Fibroblast of lung (primary cell): ENCODE measurements around the gene DUT. TPM values are rescaled to one million over a fixed set of nuclear protein-coding genes. Genes with fewer than 3 reads are reported as not detected.
A peak's percentile ranks its signal among the peaks of the same experiment; 100 is the strongest.

Experiments
- DNase-seq, 2 donors: peaks; one replicate each; pipeline versions ENCODE4 v3.0.0 to v3.0.0-alpha.2; 2010; ENCODE audit warnings: low read depth in 2 of 2
- H2AFZ ChIP-seq: 2 replicates; pipeline ENCODE4 v1.5.1; 2012; ENCODE audit warnings: low read length, control low read depth, inconsistent platforms
- H3K27ac ChIP-seq: 2 replicates; pipeline ENCODE4 v1.5.1; 2011; ENCODE audit warnings: low read length, control low read depth; ENCODE audit not compliant: insufficient read depth
- H3K27me3 ChIP-seq: 2 replicates; pipeline ENCODE4 v1.5.1; 2011; ENCODE audit warnings: mild to moderate bottlenecking, low read length; ENCODE audit not compliant: control insufficient read depth, insufficient read depth
- H3K36me3 ChIP-seq: 2 replicates; pipeline ENCODE4 v1.5.1; 2011; ENCODE audit warnings: low read length; ENCODE audit not compliant: control insufficient read depth, insufficient read depth
- H3K4me1 ChIP-seq: 2 replicates; pipeline ENCODE4 v1.5.1; 2011; ENCODE audit warnings: low read length; ENCODE audit not compliant: control insufficient read depth, insufficient read depth; ENCODE audit errors: extremely low read depth
- H3K4me2 ChIP-seq: 2 replicates; pipeline ENCODE4 v1.5.1; 2011; ENCODE audit warnings: low read length, control low read depth; ENCODE audit not compliant: insufficient read depth; ENCODE audit errors: extremely low read depth
- H3K4me3 ChIP-seq, 4 experiments: fragments of 200-600 bp in 1 of 4; sonication (generic) in 1 of 4; replicated peaks in 1 of 4; 2 replicates each; pipeline ENCODE4 v1.5.1; 2011 to 2016; ENCODE audit warnings: low read length in 4 of 4, low read depth in 3 of 4, mild to moderate bottlenecking in 3 of 4, control low read depth in 2 of 4, inconsistent platforms in 1 of 4, mixed read lengths in 1 of 4; ENCODE audit not compliant: insufficient read depth in 1 of 4; ENCODE audit errors: control extremely low read depth in 1 of 4
- H3K79me2 ChIP-seq: 2 replicates; pipeline ENCODE4 v1.5.1; 2012; ENCODE audit warnings: mild to moderate bottlenecking, low read length, inconsistent platforms; ENCODE audit not compliant: control insufficient read depth, insufficient read depth
- H3K9ac ChIP-seq: 2 replicates; pipeline ENCODE4 v1.5.1; 2011; ENCODE audit warnings: mild to moderate bottlenecking, low read length, control low read depth; ENCODE audit not compliant: insufficient read depth
- H3K9me3 ChIP-seq: 2 replicates; pipeline ENCODE4 v1.5.1; 2012; ENCODE audit warnings: low read depth, low read length; ENCODE audit not compliant: control insufficient read depth, insufficient read depth
- H4K20me1 ChIP-seq: 2 replicates; pipeline ENCODE4 v1.5.1; 2011; ENCODE audit warnings: low read length; ENCODE audit not compliant: control insufficient read depth, insufficient read depth; ENCODE audit errors: extremely low read depth
- CTCF ChIP-seq, 2 donors: IDR thresholded peaks in 1 of 2; conservative IDR thresholded peaks in 1 of 2; 1 replicate in 1 of 2; 2 replicates in 1 of 2; pipeline ENCODE4 v1.5.1; 2011 to 2012; ENCODE audit warnings: low read length in 2 of 2, control low read depth in 1 of 2, inconsistent platforms in 1 of 2, low read depth in 1 of 2, mild to moderate bottlenecking in 1 of 2
- EZH2 ChIP-seq: IDR thresholded peaks from 2 replicates; pipeline ENCODE4 v1.5.1; 2012; ENCODE audit warnings: low read length, control low read depth, mild to moderate bottlenecking; ENCODE audit errors: missing control alignments
- polyA minus RNA-seq: library from RNA; depleted of rRNA, polyadenylated mRNA; stranded (reverse); fragments of >200 nt; gene quantifications from 2 replicates; pipeline ENCODE4 v1.2.3, GENCODE V29; 2011; ENCODE audit warnings: low replicate concordance
- polyA plus RNA-seq, 2 donors: library from polyadenylated mRNA; depleted of rRNA in 1 of 2; stranded (reverse) in 1 of 2; unstranded in 1 of 2; fragments of >200 nt; gene quantifications; 2 replicates each; pipeline ENCODE4 v1.2.1, GENCODE V29; 2011 to 2012; ENCODE audit warnings: missing spikeins in 1 of 2
- total RNA-seq: library from RNA; depleted of rRNA; stranded (reverse); fragments of >200 nt; gene quantifications from 2 replicates; pipeline ENCODE4 v1.2.1, GENCODE V29; 2014

Gene DUT
- total RNA-seq = 41.6 and 47.6 TPM in 2 replicates
- polyA plus RNA-seq = 52.9 and 78.8 TPM in 2 replicates
- polyA plus RNA-seq (2012) = 68.1 and 110 TPM in 2 replicates
- 1.9 and 4.6 TPM in 2 replicates for polyA minus RNA-seq

DNA sequence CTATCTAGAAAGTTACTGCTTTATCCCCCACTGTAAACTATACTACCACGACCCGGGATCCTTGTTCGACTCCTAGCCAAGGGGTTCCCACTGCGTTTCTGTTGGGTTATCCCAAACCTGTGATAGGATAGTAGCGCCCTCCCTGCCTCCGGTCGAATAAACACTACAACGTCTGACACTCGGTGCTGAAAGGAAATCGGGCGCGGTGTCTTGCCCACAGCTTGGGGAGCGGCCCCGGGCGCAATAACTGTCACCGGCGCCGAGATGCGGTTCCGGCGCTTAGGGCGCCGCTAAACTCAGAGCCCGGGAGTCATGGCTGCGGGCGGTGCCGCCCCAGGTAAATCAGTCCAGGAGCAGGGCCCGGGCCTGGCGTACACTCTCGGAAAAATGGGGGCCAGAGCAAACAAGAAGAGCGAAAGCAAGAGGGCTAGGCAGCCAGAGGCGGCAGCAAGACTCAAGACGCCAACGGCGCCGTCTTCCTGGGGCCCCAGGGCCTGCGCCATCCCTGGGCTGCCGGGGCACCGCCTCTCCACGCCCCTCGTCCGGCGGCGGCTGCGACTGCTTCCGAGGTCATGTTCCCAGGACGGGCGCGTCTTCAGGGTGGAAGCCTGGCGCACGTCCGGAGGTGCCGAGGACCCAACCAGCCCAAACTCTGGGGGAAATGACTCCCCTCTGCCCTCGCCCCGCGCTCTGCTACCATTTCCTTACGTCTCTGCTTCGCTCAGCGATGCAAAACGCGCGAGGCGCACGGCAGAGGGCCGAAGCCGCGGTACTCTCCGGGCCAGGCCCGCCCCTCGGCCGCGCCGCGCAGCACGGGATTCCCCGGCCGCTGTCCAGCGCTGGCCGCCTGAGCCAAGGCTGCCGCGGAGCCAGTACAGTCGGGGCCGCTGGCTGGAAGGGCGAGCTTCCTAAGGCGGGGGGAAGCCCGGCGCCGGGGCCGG is at the start of gene DUT:
DUT (plus strand) TSS at position 575 of the 941 bp plus-strand sequence; CDS start at position 662, 87 bp downstream.
- DNase-seq = peak; percentile 81 to 85
- no peak for TF ChIP-seq EZH2
- TF ChIP-seq CTCF (conservative IDR thresholded peaks at IDR 0.05 in 1 of 2, IDR thresholded peaks at IDR 0.05 in 1 of 2; ENCODE audit: low read depth in 1 of 2, low read length in 2 of 2) = peak in 1 of 2 donors; percentile 6
- Histone ChIP-seq H3K4me1 (peaks cover 7% of the 10 kb centered on the region), H2AFZ (peak within 1 kb of the TSS; percentile 93), H3K9ac (peak within 1 kb of the TSS; percentile 95), H4K20me1 (no peaks in the 10 kb centered on the region), H3K4me3 (peak within 1 kb of the TSS; percentile 70 to 95 (median 84)), H3K4me2 (peak within 1 kb of the TSS; percentile 92), H3K36me3 (peaks cover 7% of the 10 kb centered on the region), H3K27me3 (no peaks in the 10 kb centered on the region), H3K79me2 (peaks cover 14% of the 10 kb centered on the region), H3K9me3 (no peaks in the 10 kb centered on the region), H3K27ac (peak within 1 kb of the TSS; percentile 95)

DNA sequence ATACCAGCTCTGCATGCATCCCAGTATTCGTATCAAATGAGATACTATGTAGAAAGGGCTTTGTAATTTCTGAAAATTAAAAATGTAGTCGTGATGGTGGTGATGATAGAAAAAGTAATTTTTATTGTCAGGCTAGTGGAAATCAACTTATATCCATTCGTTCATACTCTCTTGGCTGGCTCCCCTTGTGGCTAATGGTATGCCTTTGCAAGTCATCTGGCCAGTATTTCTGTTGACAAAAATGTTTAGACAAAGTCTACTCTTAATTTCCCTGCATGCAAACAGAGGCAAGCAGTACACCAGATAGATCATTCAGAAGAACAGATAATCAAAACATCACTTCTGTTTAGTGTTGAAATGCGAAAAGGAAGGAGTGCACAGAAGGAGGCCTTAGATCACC is 49.6 kb upstream of the DUT start:
- Histone ChIP-seq H3K9me3 (no peaks in the 10 kb centered on the region), H3K9ac (no peak overlapping the region), H3K4me2 (no peak overlapping the region), H3K27ac (no peak overlapping the region), H4K20me1 (no peaks in the 10 kb centered on the region), H3K4me1 (no peaks in the 10 kb centered on the region), H3K27me3 (no peaks in the 10 kb centered on the region), H3K79me2 (no peaks in the 10 kb centered on the region), H2AFZ (no peak overlapping the region), H3K36me3 (no peaks in the 10 kb centered on the region), H3K4me3 (no peak overlapping the region)
- DNase-seq = peak in 1 of 2 donors; percentile 49
- peak; percentile 21 to 44 for TF ChIP-seq CTCF (conservative IDR thresholded peaks at IDR 0.05 in 1 of 2, IDR thresholded peaks at IDR 0.05 in 1 of 2; ENCODE audit: low read depth in 1 of 2, low read length in 2 of 2)
- TF ChIP-seq EZH2 = no peak

- Histone ChIP-seq H3K79me2 (no peaks in the 10 kb centered on the region), H2AFZ (no peak overlapping the region), H3K27ac (no peak overlapping the region), H3K4me2 (no peak overlapping the region), H4K20me1 (no peaks in the 10 kb centered on the region), H3K4me1 (no peaks in the 10 kb centered on the region), H3K9ac (no peak overlapping the region), H3K4me3 (no peak overlapping the region), H3K9me3 (no peaks in the 10 kb centered on the region), H3K27me3 (no peaks in the 10 kb centered on the region), H3K36me3 (no peaks in the 10 kb centered on the region)
- peak; percentile 37 to 39 for DNase-seq
- no peak for TF ChIP-seq EZH2
- no peak for TF ChIP-seq CTCF (conservative IDR thresholded peaks at IDR 0.05 in 1 of 2, IDR thresholded peaks at IDR 0.05 in 1 of 2; ENCODE audit: low read depth in 1 of 2, low read length in 2 of 2)
These were observed 49.0 kb upstream of the DUT start for GRCh38 chr15:48282216-48282615.
